AG10803 (cell line): ENCODE data around the gene TSPAN10.
A peak's percentile ranks its signal among the peaks of the same experiment; 100 is the strongest.
"Not testable (repeated sequence)": the region's sequence is repeated elsewhere in the genome, so short reads cannot be mapped to it uniquely, and the experiment has no call there.

ENCODE experiments used
- DNase-seq: peaks from one replicate; pipeline ENCODE4 v3.0.0; 2010; ENCODE audit warnings: low read depth
- H3K4me3 ChIP-seq: 2 replicates; pipeline ENCODE4 v1.5.1; 2011; ENCODE audit warnings: mild to moderate bottlenecking, low read length, control low read depth
- TF ChIP-seq, protein P1 (sequence below): conservative IDR thresholded peaks from 2 replicates; pipeline ENCODE4 v1.5.1; 2011; ENCODE audit warnings: mild to moderate bottlenecking, low read length, control low read depth, inconsistent platforms

TSPAN10 gene

DNA sequence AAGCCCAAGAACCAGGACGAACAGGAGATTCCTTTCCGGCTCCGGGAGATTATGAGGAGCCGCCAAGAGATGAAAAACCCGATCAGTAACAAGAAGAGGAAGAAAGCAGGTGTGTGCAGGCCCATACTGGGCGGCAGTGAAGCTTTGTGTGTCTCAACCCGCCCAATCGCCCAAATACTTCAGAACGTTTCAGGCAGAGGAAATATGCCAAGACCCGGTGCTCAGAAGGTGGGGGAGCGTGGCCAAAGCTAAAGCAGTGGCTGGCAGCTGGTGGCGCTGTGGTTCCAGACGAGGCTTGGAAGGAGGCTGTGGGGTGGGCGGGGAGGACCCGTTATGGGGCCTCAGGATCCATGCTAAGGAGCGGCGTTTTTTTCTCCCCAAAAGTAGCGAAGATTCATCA is 30.8 kb downstream of the TSPAN10 start:
- H3K4me3 ChIP-seq: no peak overlapping the region
- no peak for DNase-seq
- TF ChIP-seq, protein P1, sequence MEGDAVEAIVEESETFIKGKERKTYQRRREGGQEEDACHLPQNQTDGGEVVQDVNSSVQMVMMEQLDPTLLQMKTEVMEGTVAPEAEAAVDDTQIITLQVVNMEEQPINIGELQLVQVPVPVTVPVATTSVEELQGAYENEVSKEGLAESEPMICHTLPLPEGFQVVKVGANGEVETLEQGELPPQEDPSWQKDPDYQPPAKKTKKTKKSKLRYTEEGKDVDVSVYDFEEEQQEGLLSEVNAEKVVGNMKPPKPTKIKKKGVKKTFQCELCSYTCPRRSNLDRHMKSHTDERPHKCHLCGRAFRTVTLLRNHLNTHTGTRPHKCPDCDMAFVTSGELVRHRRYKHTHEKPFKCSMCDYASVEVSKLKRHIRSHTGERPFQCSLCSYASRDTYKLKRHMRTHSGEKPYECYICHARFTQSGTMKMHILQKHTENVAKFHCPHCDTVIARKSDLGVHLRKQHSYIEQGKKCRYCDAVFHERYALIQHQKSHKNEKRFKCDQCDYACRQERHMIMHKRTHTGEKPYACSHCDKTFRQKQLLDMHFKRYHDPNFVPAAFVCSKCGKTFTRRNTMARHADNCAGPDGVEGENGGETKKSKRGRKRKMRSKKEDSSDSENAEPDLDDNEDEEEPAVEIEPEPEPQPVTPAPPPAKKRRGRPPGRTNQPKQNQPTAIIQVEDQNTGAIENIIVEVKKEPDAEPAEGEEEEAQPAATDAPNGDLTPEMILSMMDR: no peak

DNA sequence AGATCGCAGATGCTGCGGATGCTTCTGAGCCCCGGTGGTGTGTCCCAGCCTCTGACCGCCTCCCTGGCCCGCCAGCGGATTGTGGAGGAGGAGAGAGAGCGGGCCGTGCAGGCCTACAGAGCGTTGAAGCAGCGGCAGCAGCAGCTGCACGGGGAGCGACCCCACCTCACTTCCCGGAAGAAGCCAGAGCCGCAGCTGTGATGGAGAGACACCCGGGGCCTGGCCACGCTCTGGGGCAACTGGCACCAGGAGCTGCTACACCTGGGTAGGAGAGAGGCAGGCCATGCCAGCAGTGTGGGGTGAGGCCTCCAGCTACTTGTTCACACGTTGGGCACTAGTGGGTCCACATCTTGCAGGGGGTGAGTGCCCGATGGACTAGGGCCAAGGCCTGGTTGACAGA is 35.5 kb downstream of the TSPAN10 start:
- H3K4me3 ChIP-seq: no peak overlapping the region
- TF ChIP-seq, protein P1: no peak
- no peak for DNase-seq

GRCh38 chr17:81672954-81673353 is 36.0 kb downstream of the TSPAN10 start:
- no peak for DNase-seq
- TF ChIP-seq, protein P1: no peak
- no peak overlapping the region for H3K4me3 ChIP-seq

- TF ChIP-seq, protein P1: no peak
- H3K4me3 ChIP-seq: no peak overlapping the region
- DNase-seq: no peak
These were observed 36.7 kb downstream of the TSPAN10 start for GRCh38 chr17:81673561-81674258.

GRCh38 chr17:81675515-81676221 is 38.7 kb downstream of the TSPAN10 start:
- DNase-seq: peak; percentile 47
- TF ChIP-seq, protein P1: peak; percentile 51

GRCh38 chr17:81676906-81677305 is 39.9 kb downstream of the TSPAN10 start:
- no peak overlapping the region for H3K4me3 ChIP-seq
- TF ChIP-seq, protein P1: no peak
- DNase-seq: no peak

More at GRCh38 chr17:81675515-81676221, 38.7 kb downstream of the TSPAN10 start:
- H3K4me3 ChIP-seq: not testable (repeated sequence)

GRCh38 chr17:81680150-81680549 is 43.2 kb downstream of the TSPAN10 start:
- DNase-seq: no peak
- H3K4me3 ChIP-seq: no peak overlapping the region
- TF ChIP-seq, protein P1: no peak
